Stomach (tissue), 9 donors: ENCODE data around the gene ALK. TPM values are rescaled to one million over a fixed set of nuclear protein-coding genes. Genes with fewer than 3 reads are reported as not detected.

Source experiments
- DNase-seq, 2 donors: peaks; one replicate each; pipeline versions ENCODE4 v3.0.0 to v3.0.0-alpha.2; 2013 to 2019
- H3K27ac ChIP-seq, 5 donors: fragments of 200-600 bp in 4 of 5; sonication (generic) in 4 of 5; one replicate each; pipeline ENCODE4 v1.5.1; 2013 to 2019; ENCODE audit warnings: mild to moderate bottlenecking in 1 of 5, moderate library complexity in 1 of 5
- H3K27me3 ChIP-seq, 3 donors: fragments of 200-600 bp; sonication (generic); one replicate each; pipeline ENCODE4 v1.5.1; 2017 to 2019; ENCODE audit warnings: mixed run types in 1 of 3
- H3K36me3 ChIP-seq, 4 donors: fragments of 200-600 bp; sonication (generic); 1 replicate in 3 of 4; 2 replicates in 1 of 4; pipeline ENCODE4 v1.5.1; 2016 to 2019
- H3K4me1 ChIP-seq, 4 donors: fragments of 200-600 bp; sonication (generic); one replicate each; pipeline ENCODE4 v1.5.1; 2016 to 2019
- H3K4me3 ChIP-seq, 4 donors: fragments of 200-600 bp; sonication (generic) in 3 of 4; one replicate each; pipeline ENCODE4 v1.5.1; 2016 to 2019; ENCODE audit warnings: mild to moderate bottlenecking in 1 of 4
- H3K9me3 ChIP-seq, 4 donors: fragments of 200-600 bp; sonication (generic); one replicate each; pipeline ENCODE4 v1.5.1; 2016 to 2019
- EP300 ChIP-seq: sonication (generic); formaldehyde crosslinking; IDR thresholded peaks from one replicate; pipeline ENCODE4 v1.6.1; 2017; ENCODE audit warnings: antibody characterized with exemption
- POLR2A ChIP-seq, 4 donors: fragments of 450-650 bp; IDR thresholded peaks; one replicate each; pipeline ENCODE4 v1.6.1; 2016; ENCODE audit warnings: antibody characterized with exemption in 4 of 4, control low read depth in 2 of 4, mild to moderate bottlenecking in 1 of 4, moderate library complexity in 1 of 4
- POLR2AphosphoS5 ChIP-seq, 3 donors: sonication (generic); formaldehyde crosslinking; IDR thresholded peaks; one replicate each; pipeline ENCODE4 v1.6.1; 2016; ENCODE audit warnings: antibody characterized with exemption in 3 of 3
- WGBS, 5 donors: extraction: QIAGEN DNeasy Blood & Tissue Kit in 3 of 5; methylation state at CpG; one replicate each; pipeline versions ENCODE4 v1.1.5 to v1.1.7; 2013 to 2018; 5-methylcytosine and 5-hydroxymethylcytosine counted together
- intact Hi-C: fragments of 100-400 bp; cut with DNase I; formaldehyde crosslinking; loops from one replicate; pipeline ENCODE4 v1.15.1; 2023; ENCODE audit warnings: low total_unique reads
- polyA plus RNA-seq, 3 donors: library from polyadenylated mRNA; stranded (reverse); fragments of 200-250 nt; gene quantifications; one replicate each; pipeline ENCODE4 v1.2.3, GENCODE V29; 2013
- total RNA-seq, 5 donors: library from RNA; depleted of rRNA; stranded (reverse); fragments of >200 nt; gene quantifications; one replicate each; pipeline versions ENCODE4 v1.1.0 to v1.2.3, GENCODE V29; 2014 to 2016
- TF ChIP-seq, protein P1 (sequence below), 7 experiments: fragments of 450-650 bp in 4 of 7; fragments of 200-600 bp in 3 of 7; sonication (generic) in 3 of 7; IDR thresholded peaks; one replicate each; pipeline ENCODE4 v1.5.1; 2016 to 2019; ENCODE audit warnings: antibody characterized with exemption in 7 of 7, control low read depth in 2 of 7, mild to moderate bottlenecking in 1 of 7
- donor health status: healthy with polysubstance abuse.
- donor health status: Bipolar disorder and iron deficiency.
- donor health status: healthy.

The ALK gene
- total and polyA plus RNA-seq, 8 donors: 0.13 to 0.92 TPM; not detected in 6

- no peak for DNase-seq
- Histone ChIP-seq H3K4me3 (no peak overlapping the region), H3K9me3 (no peaks in the 10 kb centered on the region), H3K36me3 (no peaks in the 10 kb centered on the region), H3K27ac (no peak overlapping the region), H3K27me3 (peaks cover 0 to 18% (median 0%) of the 10 kb centered on the region in 3 donors), H3K4me1 (no peaks in the 10 kb centered on the region)
- 67 to 92% (median 85%) methylated on average over 4 of the region's 4 CpGs for WGBS, 5 donors
- intact Hi-C loops: no loop called here
- TF ChIP-seq POLR2AphosphoS5 (IDR thresholded peaks at IDR 0.05): no peak
- TF ChIP-seq EP300: no peak
- TF ChIP-seq, protein P1, sequence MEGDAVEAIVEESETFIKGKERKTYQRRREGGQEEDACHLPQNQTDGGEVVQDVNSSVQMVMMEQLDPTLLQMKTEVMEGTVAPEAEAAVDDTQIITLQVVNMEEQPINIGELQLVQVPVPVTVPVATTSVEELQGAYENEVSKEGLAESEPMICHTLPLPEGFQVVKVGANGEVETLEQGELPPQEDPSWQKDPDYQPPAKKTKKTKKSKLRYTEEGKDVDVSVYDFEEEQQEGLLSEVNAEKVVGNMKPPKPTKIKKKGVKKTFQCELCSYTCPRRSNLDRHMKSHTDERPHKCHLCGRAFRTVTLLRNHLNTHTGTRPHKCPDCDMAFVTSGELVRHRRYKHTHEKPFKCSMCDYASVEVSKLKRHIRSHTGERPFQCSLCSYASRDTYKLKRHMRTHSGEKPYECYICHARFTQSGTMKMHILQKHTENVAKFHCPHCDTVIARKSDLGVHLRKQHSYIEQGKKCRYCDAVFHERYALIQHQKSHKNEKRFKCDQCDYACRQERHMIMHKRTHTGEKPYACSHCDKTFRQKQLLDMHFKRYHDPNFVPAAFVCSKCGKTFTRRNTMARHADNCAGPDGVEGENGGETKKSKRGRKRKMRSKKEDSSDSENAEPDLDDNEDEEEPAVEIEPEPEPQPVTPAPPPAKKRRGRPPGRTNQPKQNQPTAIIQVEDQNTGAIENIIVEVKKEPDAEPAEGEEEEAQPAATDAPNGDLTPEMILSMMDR (IDR thresholded peaks at IDR 0.05): no peak
- no peak for TF ChIP-seq POLR2A (IDR thresholded peaks at IDR 0.05)
Observed at GRCh38 chr2:29275186-29275585, 646.2 kb downstream of the ALK start.

DNA sequence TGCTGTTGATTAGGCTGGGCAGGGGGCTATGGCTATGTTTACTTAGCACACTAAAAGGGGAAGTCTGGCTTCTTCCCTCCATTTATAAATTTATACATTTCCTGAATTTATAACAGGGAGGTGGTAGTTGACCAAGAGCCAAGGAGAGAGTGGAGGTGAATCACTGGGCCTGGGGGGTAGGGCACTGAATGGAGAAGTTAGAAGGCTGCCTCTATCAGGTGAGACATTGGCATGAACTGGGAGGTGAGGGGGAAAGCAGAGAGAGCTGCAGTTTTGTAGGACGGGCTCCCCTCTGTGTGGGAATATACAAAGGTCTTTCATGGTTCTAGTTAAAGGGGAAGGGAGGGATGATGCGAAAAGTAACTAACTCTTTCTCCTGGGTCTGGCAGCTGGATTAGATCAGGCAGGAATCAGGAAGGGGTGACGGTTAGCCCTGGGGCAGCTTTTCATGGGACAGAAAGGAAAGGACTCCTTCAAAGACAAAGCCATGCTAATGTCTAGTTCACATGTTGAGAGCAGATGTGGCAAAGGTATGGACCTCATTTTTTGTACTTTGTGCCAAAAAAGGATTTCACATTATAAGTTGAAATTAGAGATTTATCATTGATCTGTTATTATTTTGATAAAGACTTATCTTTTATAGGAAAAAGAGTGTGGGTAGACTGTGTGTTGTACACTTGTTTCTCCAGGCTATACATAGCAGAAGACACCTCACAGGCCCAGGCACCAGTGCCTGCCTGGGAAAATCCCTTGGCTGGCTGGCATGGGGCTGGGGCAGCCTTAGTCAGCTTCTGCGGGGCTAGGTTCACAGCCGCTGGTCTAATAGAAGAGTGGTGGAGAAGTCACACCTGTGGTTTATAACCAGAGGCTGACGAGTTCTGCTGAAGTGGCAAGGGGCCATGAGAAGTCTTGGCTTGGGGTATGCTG is 647.4 kb downstream of the ALK start:
- no peak for DNase-seq
- intact Hi-C loops: no loop called here
- WGBS, 5 donors: 72 to 84% (median 73%) methylated on average over 6 of the region's 6 CpGs

GRCh38 chr2:29273004-29273684 is 648.2 kb downstream of the ALK start:
- Histone ChIP-seq H3K4me1 (no peaks in the 10 kb centered on the region), H3K27me3 (peaks cover 0 to 11% (median 0%) of the 10 kb centered on the region in 3 donors), H3K4me3 (no peak overlapping the region), H3K27ac (no peak overlapping the region), H3K36me3 (no peaks in the 10 kb centered on the region), H3K9me3 (no peaks in the 10 kb centered on the region)
- intact Hi-C loops: no loop called here
- TF ChIP-seq POLR2AphosphoS5 (IDR thresholded peaks at IDR 0.05): no peak
- no peak for TF ChIP-seq EP300
- no peak for TF ChIP-seq POLR2A (IDR thresholded peaks at IDR 0.05)
- TF ChIP-seq, protein P1 (IDR thresholded peaks at IDR 0.05): no peak
- 75 to 80% (median 79%) methylated on average over 6 of the region's 6 CpGs for WGBS, 5 donors
- DNase-seq: no peak

More for the DNA sequence above, 647.4 kb downstream of the ALK start:
- no peaks in the 10 kb centered on the region for H3K4me1 ChIP-seq
- TF ChIP-seq EP300: no peak
- no peak for TF ChIP-seq POLR2AphosphoS5 (IDR thresholded peaks at IDR 0.05)
- TF ChIP-seq POLR2A (IDR thresholded peaks at IDR 0.05): no peak
- TF ChIP-seq, protein P1 (IDR thresholded peaks at IDR 0.05): no peak
- no peaks in the 10 kb centered on the region for H3K36me3 ChIP-seq
- H3K27ac ChIP-seq: no peak overlapping the region
- no peaks in the 10 kb centered on the region for H3K9me3 ChIP-seq
- no peak overlapping the region for H3K4me3 ChIP-seq
- peaks cover 0 to 11% (median 0%) of the 10 kb centered on the region in 3 donors for H3K27me3 ChIP-seq

DNA sequence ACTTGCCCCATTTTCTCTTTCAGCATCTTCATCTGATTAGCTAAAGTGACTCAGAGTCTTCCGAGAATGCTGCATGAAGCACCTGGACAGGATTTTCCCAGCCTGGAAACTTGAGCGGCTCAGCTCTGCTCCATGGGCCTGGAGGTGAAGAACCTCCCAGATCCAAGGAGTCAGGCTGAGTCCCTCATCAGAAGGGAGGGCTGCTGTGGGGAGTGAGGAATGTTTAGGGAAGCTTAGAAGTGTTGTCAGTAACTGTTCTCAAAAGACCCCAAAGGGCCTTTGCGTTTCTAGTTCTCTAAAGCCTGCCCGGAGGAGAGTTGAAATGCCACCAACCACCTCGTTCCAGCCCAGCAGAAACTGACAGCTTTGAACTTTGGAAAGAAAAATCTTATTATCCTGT is 649.1 kb downstream of the ALK start:
- TF ChIP-seq POLR2A (IDR thresholded peaks at IDR 0.05) (no peak), EP300 (no peak)
- TF ChIP-seq, protein P1 (IDR thresholded peaks at IDR 0.05): no peak
- DNase-seq: no peak
- Histone ChIP-seq H3K27ac (no peak overlapping the region), H3K4me1 (no peaks in the 10 kb centered on the region), H3K27me3 (peaks cover 0 to 11% (median 0%) of the 10 kb centered on the region in 3 donors), H3K4me3 (no peak overlapping the region), H3K9me3 (no peaks in the 10 kb centered on the region), H3K36me3 (no peaks in the 10 kb centered on the region)
- WGBS, 5 donors: 55 to 84% (median 66%) methylated on average over 5 of the region's 5 CpGs
- intact Hi-C loops: no loop called here
